Right ventricle myocardium superior (tissue), 1 donor: ENCODE results near the gene MRPL2. TPM values are rescaled to one million over a fixed set of nuclear protein-coding genes. Genes with fewer than 3 reads are reported as not detected.

Experiments used
- ATAC-seq: fragments of 200-7000 bp; cut with Tn5 transposase; one replicate; pipeline ENCODE4 v1.9.1; 2020; ENCODE audit warnings: mild to moderate bottlenecking; ENCODE audit not compliant: poor library complexity
- DNase-seq: peaks from one replicate; pipeline ENCODE4 v3.0.0-alpha.2; 2020
- intact Hi-C: fragments of 100-400 bp; cut with DNase I; formaldehyde crosslinking; loops from one replicate; pipeline ENCODE4 v1.11.2; 2022
- total RNA-seq: library from RNA; stranded (reverse); fragmentation: NEBNext Ultra II Directional; extraction: Animal tissue kit (Norgen Biotek cat#: 25700); gene quantifications from one replicate; pipeline ENCODE4 v1.2.1, GENCODE V29; 2021
- donor health status: DM: no; HTN: yes; CAD: no; lungs with severe emphysema.

The MRPL2 gene
- total RNA-seq, 1 donor from 2014 or later: 107 TPM

- intact Hi-C loops: loop anchor here (2.0 kb wide), 1 partner anchor 28 kb away; the partner anchor contains the start of gene PPP2R5D
- DNase-seq (peak; percentile 32), ATAC-seq (no peak)
Measured at GRCh38 chr6:43012364-43012763, 46.9 kb downstream of the MRPL2 start.

GRCh38 chr6:43011207-43011606, 48.0 kb downstream of the MRPL2 start:
- intact Hi-C loops: no loop called here
- no peak for ATAC-seq
- peak; percentile 27 for DNase-seq

- peak; percentile 14 for ATAC-seq
- intact Hi-C loops: loop anchor here (2.0 kb wide), 1 partner anchor 134 kb away; no protein-coding TSS in a partner anchor
- peak; percentile 71 for DNase-seq
Measured at GRCh38 chr6:43009124-43009523, 50.1 kb downstream of the MRPL2 start.

GRCh38 chr6:43007126-43007525, 52.1 kb downstream of the MRPL2 start:
- intact Hi-C loops: no loop called here
- ATAC-seq (no peak), DNase-seq (no peak)

GRCh38 chr6:43006251-43006650, 53.0 kb downstream of the MRPL2 start:
- no peak for ATAC-seq
- intact Hi-C loops: no loop called here
- DNase-seq: peak; percentile 27

GRCh38 chr6:43005844-43006243, 53.4 kb downstream of the MRPL2 start:
- no peak for ATAC-seq
- DNase-seq: peak; percentile 24
- intact Hi-C loops: no loop called here

Other genes starting within 250 kb of the MRPL2 start
- gene RPL7L1, start 179.8 kb downstream of the MRPL2 start, total RNA-seq: 39.5 TPM
- gene PTCRA, start 143.4 kb downstream of the MRPL2 start, total RNA-seq: not detected
- gene CNPY3, start 130.0 kb downstream of the MRPL2 start, total RNA-seq: 20.6 TPM
- gene GNMT, start 98.7 kb downstream of the MRPL2 start, total RNA-seq: 2.3 TPM
- 27.1 TPM for gene PEX6, start 80.3 kb downstream of the MRPL2 start, total RNA-seq
- gene PPP2R5D, start 74.9 kb downstream of the MRPL2 start, total RNA-seq: 34.6 TPM
- 26.7 TPM for gene MEA1, start 45.5 kb downstream of the MRPL2 start, total RNA-seq
- 147 TPM for gene KLHDC3, start 45.2 kb downstream of the MRPL2 start, total RNA-seq
- 22.9 TPM for gene RRP36, start 37.8 kb downstream of the MRPL2 start, total RNA-seq
- 6.8 TPM for gene CUL7, start 5.6 kb downstream of the MRPL2 start, total RNA-seq
- gene KLC4, start 197 bp upstream of the MRPL2 start, total RNA-seq: 30.6 TPM
- 1.4 TPM for gene PTK7, start 16.9 kb upstream of the MRPL2 start, total RNA-seq
- gene SRF, start 111.8 kb upstream of the MRPL2 start, total RNA-seq: 65.3 TPM
- gene CUL9, start 122.8 kb upstream of the MRPL2 start, total RNA-seq: 12.5 TPM
- 31.5 TPM for gene DNPH1, start 170.0 kb upstream of the MRPL2 start, total RNA-seq
- 0.13 TPM for gene TTBK1, start 184.0 kb upstream of the MRPL2 start, total RNA-seq
- not detected for gene SLC22A7, start 238.8 kb upstream of the MRPL2 start, total RNA-seq
- gene CRIP3, start 249.4 kb upstream of the MRPL2 start, total RNA-seq: 4.1 TPM